HL-60/S4 treated with phorbol 12-myristate 13-acetate at 8.2 ng/mL for 4 days and 3 days (cell line): Measurements from ENCODE around the gene APOL2.

ENCODE experiments used
- in situ Hi-C: fragments of 300-500 bp; cut with MboI; formaldehyde crosslinking; loops from 2 replicates; pipeline ENCODE4 v1.15.0; 2022; ENCODE audit warnings: low sequenced_read_pairs

Gene APOL2

GRCh38 chr22:36177160-36177559 lies 62.2 kb downstream of the APOL2 start:
- in situ Hi-C loops = no loop called here
